ENCODE measurements around the gene LRRC2.

- TF ChIP-seq CTCF (conservative IDR thresholded peaks at IDR 0.05 in 1 of 2, IDR thresholded peaks at IDR 0.05 in 1 of 2; ENCODE audit: low read depth in 1 of 2, low read length in 2 of 2) (no peak), EZH2 (IDR thresholded peaks at IDR 0.05; ENCODE audit: low read length, missing control alignments) (no peak)
Observed at GRCh38 chr3:46506526-46506925, 59.6 kb downstream of the LRRC2 start.
